Endothelial cell (in vitro differentiated cells): ENCODE results near the gene DHX34. TPM values are rescaled to one million over a fixed set of nuclear protein-coding genes. Genes with fewer than 3 reads are reported as not detected.

ENCODE experiments used
- DNase-seq: peaks from one replicate; pipeline ENCODE4 v3.0.0; 2021; ENCODE audit warnings: low spot score
- H3K27ac Mint-ChIP-seq: one replicate; pipeline ENCODE4 v1.8.0; 2021; ENCODE audit warnings: mixed read lengths, inconsistent platforms; ENCODE audit not compliant: unreplicated experiment
- H3K27me3 Mint-ChIP-seq: one replicate; pipeline ENCODE4 v1.8.0; 2021; ENCODE audit warnings: mild to moderate bottlenecking, moderate library complexity, mixed read lengths, inconsistent platforms; ENCODE audit not compliant: unreplicated experiment
- H3K36me3 Mint-ChIP-seq: one replicate; pipeline ENCODE4 v1.8.0; 2021; ENCODE audit warnings: mild to moderate bottlenecking, low read depth, mixed read lengths, inconsistent platforms; ENCODE audit not compliant: unreplicated experiment
- H3K4me1 Mint-ChIP-seq: one replicate; pipeline ENCODE4 v1.8.0; 2021; ENCODE audit warnings: mild to moderate bottlenecking, mixed read lengths, inconsistent platforms; ENCODE audit not compliant: unreplicated experiment
- H3K4me3 Mint-ChIP-seq: one replicate; pipeline ENCODE4 v1.8.0; 2021; ENCODE audit warnings: mild to moderate bottlenecking, mixed read lengths, inconsistent platforms; ENCODE audit not compliant: unreplicated experiment
- H3K9me3 Mint-ChIP-seq: one replicate; pipeline ENCODE4 v1.8.0; 2021; ENCODE audit warnings: mixed read lengths, inconsistent platforms; ENCODE audit not compliant: unreplicated experiment
- total RNA-seq: library from RNA; stranded (reverse); fragmentation: NEBNext Ultra II Directional; extraction: Animal tissue kit (Norgen Biotek cat#: 25700); gene quantifications from one replicate; pipeline ENCODE4 v1.2.1, GENCODE V29; 2021; ENCODE audit not compliant: unreplicated experiment
- TF ChIP-seq, protein P1 (sequence below): fragments of 200-600 bp; sonication (generic); IDR thresholded peaks from one replicate; pipeline ENCODE4 v1.5.0; 2021; ENCODE audit warnings: antibody characterized with exemption; ENCODE audit not compliant: unreplicated experiment

Gene DHX34
- total RNA-seq, 1 donor from 2014 or later, result 19.4 TPM

DNA sequence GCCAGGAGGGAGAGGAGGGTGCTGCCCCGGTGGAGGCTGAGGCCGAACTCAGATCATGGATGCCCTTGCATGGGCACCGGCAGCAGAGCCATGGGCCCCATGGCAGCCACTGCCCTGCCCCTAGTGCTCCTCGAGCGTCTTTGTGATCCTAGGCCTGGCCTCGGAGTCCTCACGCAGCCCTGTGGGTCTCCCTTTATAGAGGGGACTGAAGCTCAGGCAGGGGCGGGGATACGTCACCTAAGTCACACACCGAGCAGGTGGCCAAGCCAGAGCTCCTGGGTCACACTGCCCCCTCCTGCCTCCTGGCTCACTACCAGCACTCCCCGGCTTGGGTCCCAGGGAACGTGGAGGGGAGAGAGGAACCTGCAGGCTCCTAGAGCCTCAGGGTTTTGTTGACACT, 28.7 kb downstream of the DHX34 start:
- Mint-ChIP-seq H3K27me3 (peaks cover 1% of the 10 kb centered on the region), H3K9me3 (no peaks in the 10 kb centered on the region), H3K27ac (no peak overlapping the region), H3K36me3 (peaks cover 34% of the 10 kb centered on the region), H3K4me1 (no peaks in the 10 kb centered on the region), H3K4me3 (peak overlapping the region; percentile 47)
- TF ChIP-seq, protein P1, sequence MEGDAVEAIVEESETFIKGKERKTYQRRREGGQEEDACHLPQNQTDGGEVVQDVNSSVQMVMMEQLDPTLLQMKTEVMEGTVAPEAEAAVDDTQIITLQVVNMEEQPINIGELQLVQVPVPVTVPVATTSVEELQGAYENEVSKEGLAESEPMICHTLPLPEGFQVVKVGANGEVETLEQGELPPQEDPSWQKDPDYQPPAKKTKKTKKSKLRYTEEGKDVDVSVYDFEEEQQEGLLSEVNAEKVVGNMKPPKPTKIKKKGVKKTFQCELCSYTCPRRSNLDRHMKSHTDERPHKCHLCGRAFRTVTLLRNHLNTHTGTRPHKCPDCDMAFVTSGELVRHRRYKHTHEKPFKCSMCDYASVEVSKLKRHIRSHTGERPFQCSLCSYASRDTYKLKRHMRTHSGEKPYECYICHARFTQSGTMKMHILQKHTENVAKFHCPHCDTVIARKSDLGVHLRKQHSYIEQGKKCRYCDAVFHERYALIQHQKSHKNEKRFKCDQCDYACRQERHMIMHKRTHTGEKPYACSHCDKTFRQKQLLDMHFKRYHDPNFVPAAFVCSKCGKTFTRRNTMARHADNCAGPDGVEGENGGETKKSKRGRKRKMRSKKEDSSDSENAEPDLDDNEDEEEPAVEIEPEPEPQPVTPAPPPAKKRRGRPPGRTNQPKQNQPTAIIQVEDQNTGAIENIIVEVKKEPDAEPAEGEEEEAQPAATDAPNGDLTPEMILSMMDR, result no peak
- DNase-seq, result no peak

DNA sequence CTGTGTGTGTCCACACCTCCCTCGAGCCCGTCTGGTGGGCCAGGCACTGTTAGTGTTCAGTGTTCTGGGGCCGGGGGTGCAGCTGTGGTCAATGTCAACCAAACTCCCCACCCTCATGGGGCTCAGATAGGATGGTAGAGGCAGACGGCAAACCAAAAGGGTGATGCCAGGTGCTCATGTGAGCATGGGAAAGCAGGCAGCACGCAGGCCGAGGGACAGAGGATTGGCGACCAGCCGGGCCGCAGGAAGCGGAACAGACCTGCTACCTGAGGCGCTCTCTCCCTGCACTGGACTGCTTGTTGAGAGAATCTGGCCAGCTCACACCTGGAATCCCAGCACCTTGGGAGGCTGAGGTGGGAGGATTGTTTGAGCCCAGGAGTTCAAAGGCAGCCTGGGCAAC, 29.1 kb downstream of the DHX34 start:
- DNase-seq, result no peak
- Mint-ChIP-seq H3K9me3 (no peaks in the 10 kb centered on the region), H3K36me3 (peaks cover 36% of the 10 kb centered on the region), H3K4me1 (no peaks in the 10 kb centered on the region), H3K4me3 (no peak overlapping the region), H3K27ac (no peak overlapping the region), H3K27me3 (peaks cover 3% of the 10 kb centered on the region)
- TF ChIP-seq, protein P1, result no peak

DNA sequence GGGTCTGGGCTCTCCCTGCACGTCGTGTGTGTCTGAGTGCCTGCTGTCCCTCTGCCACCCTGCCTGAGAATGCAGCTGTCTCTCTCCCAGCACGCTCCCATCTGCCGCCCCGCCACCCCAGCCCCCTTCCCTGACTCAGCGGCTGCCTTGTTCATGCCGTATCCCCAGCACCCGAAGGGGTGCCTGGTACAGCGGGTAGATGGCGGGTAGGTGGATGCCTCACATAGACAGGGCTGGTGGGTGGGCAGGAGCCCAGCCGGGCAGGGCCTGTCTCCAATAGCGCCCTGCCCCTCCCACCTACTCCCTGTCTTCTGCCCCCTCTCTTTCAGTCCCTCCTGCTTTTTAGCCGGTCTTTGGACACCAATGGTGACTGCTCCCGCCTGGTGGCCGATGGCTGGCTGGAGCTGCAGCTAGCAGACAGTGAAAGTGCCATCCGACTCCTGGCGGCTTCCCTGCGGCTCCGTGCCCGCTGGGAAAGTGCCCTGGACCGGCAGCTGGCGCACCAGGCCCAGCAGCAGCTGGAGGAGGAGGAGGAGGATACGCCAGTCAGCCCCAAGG, 30.3 kb downstream of the DHX34 start:
- Mint-ChIP-seq H3K4me3 (no peak overlapping the region), H3K36me3 (peaks cover 32% of the 10 kb centered on the region), H3K4me1 (no peaks in the 10 kb centered on the region), H3K27ac (no peak overlapping the region), H3K27me3 (peaks cover 3% of the 10 kb centered on the region), H3K9me3 (no peaks in the 10 kb centered on the region)
- no peak for DNase-seq
- TF ChIP-seq, protein P1, result no peak

DNA sequence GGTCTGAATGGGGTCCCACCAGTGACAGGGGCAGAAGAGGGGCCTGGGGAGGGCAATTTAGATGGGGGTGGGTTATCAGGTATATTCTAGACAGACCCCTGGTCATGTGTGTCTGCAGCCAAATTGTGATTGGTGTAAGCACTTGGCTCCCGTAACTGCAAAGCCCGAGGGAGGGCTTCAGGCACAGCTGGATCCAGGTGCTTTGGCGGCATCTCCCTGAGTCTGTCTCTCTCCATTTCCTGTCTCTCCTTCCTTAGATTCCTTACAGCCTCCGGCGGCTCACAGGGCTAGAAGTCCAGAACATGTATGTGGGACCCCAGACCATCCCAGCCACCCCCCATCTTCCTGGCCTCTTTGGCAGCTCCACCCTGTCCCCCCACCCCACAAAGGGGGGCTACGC, 31.4 kb downstream of the DHX34 start:
- TF ChIP-seq, protein P1, result no peak
- Mint-ChIP-seq H3K4me3 (no peak overlapping the region), H3K27ac (no peak overlapping the region), H3K27me3 (peaks cover 3% of the 10 kb centered on the region), H3K4me1 (no peaks in the 10 kb centered on the region), H3K9me3 (no peaks in the 10 kb centered on the region), H3K36me3 (peaks cover 28% of the 10 kb centered on the region)
- no peak for DNase-seq

DNA sequence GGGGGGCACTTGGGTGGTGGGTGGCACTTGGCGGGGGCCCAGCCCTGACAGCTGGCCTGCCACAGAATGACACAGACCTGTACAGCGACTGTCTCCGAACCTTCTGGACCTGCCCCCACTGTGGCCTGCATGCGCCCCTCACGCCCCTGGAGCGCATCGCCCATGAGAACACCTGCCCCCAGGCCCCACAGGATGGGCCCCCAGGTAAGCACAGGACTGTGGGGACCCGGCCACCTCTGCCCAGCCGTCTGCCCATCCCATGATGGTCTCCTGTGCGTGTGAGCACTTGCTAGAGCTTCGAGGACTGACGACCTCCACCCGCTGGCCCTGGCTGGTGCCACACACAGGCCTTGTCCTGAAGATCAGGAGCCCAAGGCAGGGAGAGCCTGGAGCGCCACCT, 32.0 kb downstream of the DHX34 start:
- no peaks in the 10 kb centered on the region for H3K4me1 Mint-ChIP-seq
- peaks cover 7% of the 10 kb centered on the region for H3K27me3 Mint-ChIP-seq
- H3K36me3 Mint-ChIP-seq, result peaks cover 26% of the 10 kb centered on the region
- TF ChIP-seq, protein P1, result no peak
- no peaks in the 10 kb centered on the region for H3K9me3 Mint-ChIP-seq
- no peak overlapping the region for H3K27ac Mint-ChIP-seq
- DNase-seq, result no peak
- peak overlapping the region; percentile 81 for H3K4me3 Mint-ChIP-seq
